Ishikawa (cell line): ENCODE data around the gene ABCA1.

Experiments
- CEBPB ChIP-seq: IDR thresholded peaks from 2 replicates; pipeline ENCODE4 v1.6.1; 2012
- EGR1 ChIP-seq: IDR thresholded peaks from 2 replicates; pipeline ENCODE4 v1.6.1; 2012
- EP300 ChIP-seq: IDR thresholded peaks from 2 replicates; pipeline ENCODE4 v1.6.1; 2012; ENCODE audit warnings: borderline replicate concordance
- FOXM1 ChIP-seq: IDR thresholded peaks from 2 replicates; pipeline ENCODE4 v1.6.1; 2012; ENCODE audit warnings: low read depth, borderline replicate concordance
- MAX ChIP-seq: IDR thresholded peaks from 2 replicates; pipeline ENCODE4 v1.6.1; 2012
- RAD21 ChIP-seq: IDR thresholded peaks from 2 replicates; pipeline ENCODE4 v1.6.1; 2012; ENCODE audit warnings: low read depth
- REST ChIP-seq: IDR thresholded peaks from 2 replicates; pipeline ENCODE4 v1.6.1; 2012; ENCODE audit warnings: low read depth, mild to moderate bottlenecking
- TAF1 ChIP-seq: IDR thresholded peaks from 2 replicates; pipeline ENCODE4 v1.6.1; 2012; ENCODE audit warnings: low read depth, mild to moderate bottlenecking
- TCF12 ChIP-seq: IDR thresholded peaks from 2 replicates; pipeline ENCODE4 v1.6.1; 2012; ENCODE audit warnings: low read depth
- TEAD4 ChIP-seq: IDR thresholded peaks from 2 replicates; pipeline ENCODE4 v1.6.1; 2012
- USF1 ChIP-seq: IDR thresholded peaks from 2 replicates; pipeline ENCODE4 v1.6.1; 2012
- YY1 ChIP-seq: IDR thresholded peaks from 2 replicates; pipeline ENCODE4 v1.6.1; 2012; ENCODE audit warnings: low read depth
- ZBTB7A ChIP-seq: IDR thresholded peaks from 2 replicates; pipeline ENCODE4 v1.6.1; 2012; ENCODE audit warnings: low read depth

Gene ABCA1

GRCh38 chr9:104738452-104738851, 189.5 kb downstream of the ABCA1 start:
- TF ChIP-seq TCF12 (no peak), MAX (no peak), RAD21 (no peak), TAF1 (no peak), USF1 (no peak), EGR1 (no peak), CEBPB (no peak), EP300 (no peak), YY1 (no peak), ZBTB7A (no peak), TEAD4 (no peak), FOXM1 (no peak), REST (no peak)
